Heart left ventricle (tissue), 16 donors: Measurements from ENCODE around the gene CTRB2. TPM values are rescaled to one million over a fixed set of nuclear protein-coding genes. Genes with fewer than 3 reads are reported as not detected.

ENCODE experiments used
- ATAC-seq, 4 donors: fragments of 200-7000 bp; cut with Tn5 transposase; one replicate each; pipeline ENCODE4 v1.9.1; 2020 to 2022; ENCODE audit warnings: moderate library complexity in 4 of 4, mild to moderate bottlenecking in 3 of 4, moderate number of reproducible peaks in 1 of 4
- DNase-seq, 5 donors: peaks; one replicate each; pipeline ENCODE4 v3.0.0-alpha.2; 2020
- H3K27ac ChIP-seq, 12 donors: fragments of 200-600 bp; sonication (generic) in 4 of 12; one replicate each; pipeline versions ENCODE4 v1.5.0 to v1.8.0; 2016 to 2022; ENCODE audit warnings: mild to moderate bottlenecking in 2 of 12
- H3K27me3 ChIP-seq, 9 donors: fragments of 200-600 bp; sonication (generic) in 2 of 9; one replicate each; pipeline versions ENCODE4 v1.5.1 to v1.8.0; 2016 to 2022; ENCODE audit warnings: mild to moderate bottlenecking in 3 of 9
- H3K36me3 ChIP-seq, 9 donors: fragments of 200-600 bp; sonication (generic) in 2 of 9; one replicate each; pipeline versions ENCODE4 v1.5.0 to v1.8.0; 2018 to 2022; ENCODE audit warnings: mild to moderate bottlenecking in 2 of 9
- H3K4me1 ChIP-seq, 12 donors: fragments of 200-600 bp; sonication (generic) in 4 of 12; one replicate each; pipeline versions ENCODE4 v1.5.0 to v1.8.0; 2016 to 2022; ENCODE audit warnings: mild to moderate bottlenecking in 3 of 12
- H3K4me3 ChIP-seq, 12 donors: fragments of 200-600 bp; sonication (generic) in 4 of 12; one replicate each; pipeline versions ENCODE4 v1.5.0 to v1.8.0; 2017 to 2022; ENCODE audit warnings: mild to moderate bottlenecking in 9 of 12, moderate library complexity in 4 of 12
- H3K9me3 ChIP-seq, 12 donors: fragments of 200-600 bp; sonication (generic) in 4 of 12; one replicate each; pipeline versions ENCODE4 v1.5.0 to v1.8.0; 2016 to 2022; ENCODE audit warnings: mild to moderate bottlenecking in 1 of 12
- CTCF ChIP-seq, 12 donors: fragments of 200-600 bp; sonication (generic) in 4 of 12; IDR thresholded peaks; one replicate each; pipeline versions ENCODE4 v1.5.0 to v1.8.0; 2018 to 2022; ENCODE audit warnings: antibody characterized with exemption in 12 of 12, mild to moderate bottlenecking in 5 of 12
- POLR2A ChIP-seq, 2 donors: fragments of 450-650 bp; IDR thresholded peaks; one replicate each; pipeline ENCODE4 v1.6.1; 2017; ENCODE audit warnings: antibody characterized with exemption in 2 of 2, mild to moderate bottlenecking in 2 of 2, moderate library complexity in 2 of 2
- WGBS, 4 donors: extraction: QIAGEN DNeasy Blood & Tissue Kit in 2 of 4; methylation state at CpG; one replicate each; pipeline versions ENCODE4 v1.1.5 to v1.1.7; 2013 to 2018; 5-methylcytosine and 5-hydroxymethylcytosine counted together
- intact Hi-C, 10 donors: fragments of 100-400 bp; cut with DNase I; formaldehyde crosslinking; loops; one replicate each; pipeline versions ENCODE4 v1.11.1 to v1.14.2; 2022
- polyA plus RNA-seq, 2 donors: library from polyadenylated mRNA; stranded (reverse); fragments of 200-250 nt; gene quantifications; one replicate each; pipeline ENCODE4 v1.2.3, GENCODE V29; 2013
- total RNA-seq, 9 donors: library from RNA; depleted of rRNA in 2 of 9; stranded (reverse); fragments of >200 nt in 2 of 9; fragmentation: NEBNext Ultra II Directional in 3 of 9; extraction: Animal tissue kit (Norgen Biotek cat#: 25700) in 3 of 9; gene quantifications; one replicate each; pipeline versions ENCODE4 v1.1.0 to v1.2.4, GENCODE V29; 2016 to 2023
- donor health status: ischemic (EF 13 %, LVEDD 7.1; RV severe dilation, severe dysfunction).
- donor health status: healthy with polysubstance abuse.
- donor health status: DM: no; HTN: yes; CAD: no.
- donor health status: DM: no; HTN: no; CAD: no.
- donor health status: ischemic (EF 25% LVEDD 6.9; RV normal size, moderate dysfunction).
- donor health status: ischemic (EF 25% LVEDD 5.7; RV mildly dilated, moderate dysfunction).
- donor health status: healthy.
- donor health status: DM: yes; HTN: yes; CAD: no.
- donor health status: ischemic (EF 35%, LVEDD 5.7; RV mildly dilated, moderate dysfunction).
- donor health status: nonischemic (EF 11% LVEDD 7.7; RV severe dilation, severe dysfunction).
- donor health status: DM: yes; HTN: yes; CAD: no.
- donor health status: PGD.
- donor health status: ischemic (EF 29% LVEDD 5.4; RV normal size, mild dysfunction).
- donor health status: nonischemic (EF 23%, LVEDD 6.1; RV moderate dilation, normal function).

CTRB2 gene
- total and polyA plus RNA-seq, 11 donors = 0.51 to 3.7 (median 2.5) TPM; not detected in 5

- H3K27me3 ChIP-seq = peaks cover 0 to 15% (median 0%) of the 10 kb centered on the region in 9 donors
- H3K36me3 ChIP-seq = peaks cover 0 to 77% (median 54%) of the 10 kb centered on the region in 9 donors
- intact Hi-C loops = loop anchor here in 6 of 10 donors (2.0 to 5.0 kb wide), 7 partner anchors 22 to 172 kb away; no protein-coding TSS in a partner anchor
- WGBS, 4 donors = 53 to 71% (median 56%) methylated on average over 9 of the region's 9 CpGs
- peak in 2 of 4 donors; percentile 10 to 29 for ATAC-seq
- no peak for TF ChIP-seq POLR2A (IDR thresholded peaks at IDR 0.05)
- no peak for TF ChIP-seq CTCF (IDR thresholded peaks at IDR 0.05)
- peaks cover 0 to 45% (median 21%) of the 10 kb centered on the region in 12 donors for H3K4me1 ChIP-seq
- H3K4me3 ChIP-seq = no peak overlapping the region
- no peaks in the 10 kb centered on the region for H3K9me3 ChIP-seq
- peak overlapping the region in 11 of 12 donors; percentile 7 to 66 (median 27) for H3K27ac ChIP-seq
- DNase-seq = peak in 1 of 5 donors; percentile 63
Observed at GRCh38 chr16:75230471-75231110, 23.6 kb upstream of the CTRB2 start.

DNA sequence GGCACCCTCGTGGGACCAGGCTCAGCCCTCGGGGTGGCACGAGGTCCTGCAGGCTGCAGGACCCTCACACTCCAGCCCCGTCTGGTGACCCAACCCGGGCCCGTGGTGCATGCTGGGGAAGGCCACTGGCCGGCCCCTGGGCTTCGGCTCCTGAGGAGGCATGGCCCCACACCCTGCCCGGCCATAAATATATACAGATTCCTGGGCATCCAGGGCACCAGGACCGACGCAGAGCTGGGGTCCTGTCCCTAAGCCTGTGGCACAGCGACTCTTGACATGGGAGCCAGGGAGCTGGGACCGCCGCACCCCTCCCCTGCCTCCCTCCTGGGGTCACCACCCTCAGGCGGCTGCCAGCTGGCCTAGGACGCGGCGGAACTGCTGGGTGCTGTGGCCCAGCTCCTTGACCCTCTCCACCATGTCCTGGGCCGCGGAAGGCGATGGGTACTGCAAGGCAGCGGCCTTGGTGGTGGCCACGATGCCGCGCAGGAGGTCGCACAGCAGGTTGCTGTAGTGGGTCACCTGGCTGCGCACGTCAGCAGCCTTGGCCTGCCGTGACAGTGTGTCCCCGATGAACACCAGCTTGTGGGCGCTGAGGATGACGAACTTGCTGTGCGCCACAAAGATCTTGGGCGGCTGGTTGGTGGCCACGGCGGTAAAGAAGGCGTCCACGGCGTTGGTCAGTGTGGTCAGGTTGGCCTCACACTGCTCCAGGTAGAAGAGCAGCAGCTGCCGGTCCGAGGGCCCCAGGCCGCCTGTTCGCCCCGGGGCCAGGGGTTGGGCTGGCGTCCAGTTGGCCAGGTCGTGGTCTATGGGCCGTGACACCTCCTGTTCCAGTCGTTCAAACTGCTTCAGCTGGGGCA lies 22.4 kb upstream of the CTRB2 start:
- no peak overlapping the region for H3K4me3 ChIP-seq
- peak overlapping the region in 4 of 12 donors; percentile 7 to 66 (median 45) for H3K27ac ChIP-seq
- no peaks in the 10 kb centered on the region for H3K9me3 ChIP-seq
- intact Hi-C loops = loop anchor here in 6 of 10 donors (2.0 to 5.0 kb wide), 7 partner anchors 21 to 173 kb away; no protein-coding TSS in a partner anchor
- peaks cover 0 to 40% (median 16%) of the 10 kb centered on the region in 12 donors for H3K4me1 ChIP-seq
- DNase-seq = peak in 1 of 5 donors; percentile 13
- ATAC-seq = no peak
- no peak for TF ChIP-seq POLR2A (IDR thresholded peaks at IDR 0.05)
- TF ChIP-seq CTCF (IDR thresholded peaks at IDR 0.05) = no peak
- peaks cover 0 to 65% (median 42%) of the 10 kb centered on the region in 9 donors for H3K36me3 ChIP-seq
- H3K27me3 ChIP-seq = peaks cover 0 to 12% (median 0%) of the 10 kb centered on the region in 9 donors
- 82 to 91% (median 90%) methylated on average over 20 to 48 of the region's 48 CpGs for WGBS, 4 donors

DNA sequence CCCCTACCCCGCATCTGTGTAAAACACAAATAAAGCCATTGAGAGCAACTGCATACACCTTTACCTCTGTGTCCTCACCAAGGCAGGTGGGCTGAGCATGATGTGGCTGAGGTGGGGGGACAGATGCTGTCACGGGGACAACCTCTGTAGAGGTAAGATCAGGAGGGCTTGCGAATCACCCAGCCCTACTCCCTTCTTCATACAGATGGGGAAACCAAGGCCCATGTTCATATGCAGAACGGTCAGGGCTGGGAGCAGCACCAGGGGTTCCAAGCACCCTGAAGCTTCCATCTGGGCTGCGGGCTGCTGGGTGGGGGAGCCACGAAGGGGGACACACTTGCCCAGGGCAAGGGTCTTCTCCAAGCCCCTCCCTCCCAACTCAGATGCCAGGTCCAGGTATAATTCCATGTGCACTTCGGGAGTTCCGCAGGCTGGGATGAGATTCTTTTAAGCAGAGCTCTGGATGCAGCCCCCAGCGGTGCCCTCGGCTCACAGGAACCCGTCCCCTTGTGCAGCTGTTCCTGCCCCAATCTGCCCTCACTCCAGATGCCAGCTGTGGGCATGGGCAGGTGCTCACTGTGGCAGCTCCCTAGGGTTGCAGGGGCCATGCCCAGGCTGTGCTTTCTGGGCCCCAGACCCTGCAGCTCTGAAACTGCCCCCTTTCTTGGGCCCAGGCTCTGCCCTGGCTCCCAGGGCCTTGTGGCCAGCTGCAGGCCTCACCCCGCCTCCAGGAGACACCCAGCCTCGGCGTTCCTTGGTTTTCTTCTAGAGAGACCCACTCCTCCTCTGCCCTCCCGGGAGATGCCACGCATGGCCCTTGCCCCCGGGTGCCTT lies 21.4 kb upstream of the CTRB2 start:
- no peak overlapping the region for H3K4me3 ChIP-seq
- peak in 1 of 5 donors; percentile 17 for DNase-seq
- peaks cover 0 to 30% (median 10%) of the 10 kb centered on the region in 12 donors for H3K4me1 ChIP-seq
- H3K27me3 ChIP-seq = peaks cover 0 to 9% (median 0%) of the 10 kb centered on the region in 9 donors
- intact Hi-C loops = no loop called here
- H3K9me3 ChIP-seq = no peaks in the 10 kb centered on the region
- no peak overlapping the region for H3K27ac ChIP-seq
- 87 to 88% (median 87%) methylated on average over 13 to 17 of the region's 17 CpGs for WGBS, 4 donors
- peaks cover 0 to 58% (median 37%) of the 10 kb centered on the region in 9 donors for H3K36me3 ChIP-seq
- no peak for ATAC-seq
- TF ChIP-seq CTCF (IDR thresholded peaks at IDR 0.05) = no peak
- TF ChIP-seq POLR2A (IDR thresholded peaks at IDR 0.05) = no peak
